GM23338 (cell line): ENCODE data around the gene PNLIP. TPM values are rescaled to one million over a fixed set of nuclear protein-coding genes. Genes with fewer than 3 reads are reported as not detected.

ENCODE experiments used
- ATAC-seq: fragments of 200-7000 bp; cut with Tn5 transposase; 3 replicates; pipeline ENCODE4 v1.9.1; 2020
- DNase-seq: peaks from one replicate; pipeline ENCODE4 v3.0.0-alpha.2; 2015; ENCODE audit warnings: low spot score
- H2AFZ ChIP-seq: fragments of 200-600 bp; sonication (generic); 2 replicates; pipeline ENCODE4 v1.8.0; 2016; ENCODE audit warnings: antibody characterized with exemption, mild to moderate bottlenecking, moderate library complexity
- H3F3A ChIP-seq: fragments of 200-600 bp; sonication (generic); replicated peaks from 2 replicates; pipeline ENCODE4 v1.8.0; 2017; ENCODE audit warnings: antibody characterized with exemption, mixed run types, low read depth
- H3K27ac ChIP-seq: fragments of 200-600 bp; sonication (generic); 2 replicates; pipeline ENCODE4 v1.6.1; 2016; ENCODE audit warnings: low read depth
- H3K27me3 ChIP-seq: fragments of 200-600 bp; sonication (generic); 2 replicates; pipeline ENCODE4 v1.8.0; 2016; ENCODE audit warnings: mild to moderate bottlenecking, mixed run types, moderate library complexity; ENCODE audit not compliant: insufficient read depth
- H3K36me3 ChIP-seq: fragments of 200-600 bp; sonication (generic); 2 replicates; pipeline ENCODE4 v1.8.0; 2016; ENCODE audit warnings: mild to moderate bottlenecking; ENCODE audit not compliant: insufficient read depth
- H3K4me1 ChIP-seq: fragments of 200-600 bp; sonication (generic); 2 replicates; pipeline ENCODE4 v1.8.0; 2016; ENCODE audit warnings: mild to moderate bottlenecking, moderate library complexity; ENCODE audit not compliant: insufficient read depth
- H3K4me2 ChIP-seq: fragments of 200-600 bp; sonication (generic); 2 replicates; pipeline ENCODE4 v1.7.1; 2017; ENCODE audit warnings: mixed run types
- H3K4me3 ChIP-seq: fragments of 200-600 bp; sonication (generic); 2 replicates; pipeline ENCODE4 v1.6.1; 2016; ENCODE audit warnings: mixed run types
- H3K79me2 ChIP-seq: fragments of 200-600 bp; sonication (generic); replicated peaks from 2 replicates; pipeline ENCODE4 v1.8.0; 2017; ENCODE audit warnings: mild to moderate bottlenecking; ENCODE audit not compliant: insufficient read depth
- H3K9me2 ChIP-seq: fragments of 200-600 bp; sonication (generic); 2 replicates; pipeline ENCODE4 v1.8.0; 2017; ENCODE audit not compliant: insufficient read depth
- H4K20me1 ChIP-seq: fragments of 200-600 bp; sonication (generic); replicated peaks from 2 replicates; pipeline ENCODE4 v1.8.0; 2017; ENCODE audit warnings: mild to moderate bottlenecking; ENCODE audit not compliant: insufficient read depth
- H3K27ac Mint-ChIP-seq: 2 replicates; pipeline ENCODE4 v1.8.0; 2020; ENCODE audit warnings: inconsistent platforms, mild to moderate bottlenecking, moderate library complexity, mixed read lengths
- H3K27me3 Mint-ChIP-seq: 3 replicates; pipeline ENCODE4 v1.8.0; 2022; ENCODE audit warnings: low read depth, mild to moderate bottlenecking, moderate library complexity, mixed read lengths, inconsistent platforms; ENCODE audit not compliant: insufficient read depth, poor library complexity
- H3K36me3 Mint-ChIP-seq: 3 replicates; pipeline ENCODE4 v1.8.0; 2021; ENCODE audit warnings: low read depth, mild to moderate bottlenecking, inconsistent platforms, moderate library complexity, mixed read lengths
- H3K4me1 Mint-ChIP-seq: 3 replicates; pipeline ENCODE4 v1.8.0; 2020; ENCODE audit warnings: mild to moderate bottlenecking, inconsistent platforms, mixed read lengths
- H3K4me3 Mint-ChIP-seq: 3 replicates; pipeline ENCODE4 v1.8.0; 2021; ENCODE audit warnings: moderate library complexity, mild to moderate bottlenecking, inconsistent platforms, mixed read lengths
- H3K9me3 Mint-ChIP-seq: 3 replicates; pipeline ENCODE4 v1.8.0; 2020; ENCODE audit warnings: moderate library complexity, mild to moderate bottlenecking, inconsistent platforms, mixed read lengths
- CREB1 ChIP-seq: fragments of 250-450 bp; sonication (Bioruptor Pico); IDR thresholded peaks from 2 replicates; pipeline ENCODE4 v1.5.0; 2020; ENCODE audit warnings: low read depth, mild to moderate bottlenecking, moderate library complexity
- CTCF ChIP-seq, 2 experiments: fragments of 200-600 bp in 1 of 2; sonication (generic) in 1 of 2; conservative IDR thresholded peaks; 2 replicates each; pipeline versions ENCODE4 v1.5.1 to v1.6.1; 2016 to 2017; ENCODE audit warnings: antibody characterized with exemption in 2 of 2, low read depth in 2 of 2, mild to moderate bottlenecking in 2 of 2, moderate library complexity in 1 of 2
- ETS1 ChIP-seq: IDR thresholded peaks from 2 replicates; pipeline ENCODE4 v1.6.1; 2016; ENCODE audit warnings: antibody characterized with exemption
- EZH2phosphoT487 ChIP-seq: fragments of 200-600 bp; sonication (generic); IDR thresholded peaks from one replicate; pipeline ENCODE4 v1.8.1; 2018; ENCODE audit warnings: antibody characterized with exemption; ENCODE audit not compliant: unreplicated experiment
- NANOG ChIP-seq: IDR thresholded peaks from 2 replicates; pipeline ENCODE4 v1.6.1; 2016; ENCODE audit warnings: antibody characterized with exemption, borderline replicate concordance
- POLR2AphosphoS5 ChIP-seq: IDR thresholded peaks from 2 replicates; pipeline ENCODE4 v1.6.1; 2016; ENCODE audit warnings: antibody characterized with exemption, low read depth
- REST ChIP-seq: IDR thresholded peaks from one replicate; pipeline ENCODE4 v1.6.1; 2018; ENCODE audit warnings: antibody characterized with exemption; ENCODE audit not compliant: unreplicated experiment
- STAT1 ChIP-seq: IDR thresholded peaks from one replicate; pipeline ENCODE4 v1.6.1; 2016; ENCODE audit warnings: antibody characterized with exemption; ENCODE audit not compliant: unreplicated experiment
- ZNF331 ChIP-seq: fragments of 250-450 bp; sonication (Bioruptor Pico); IDR thresholded peaks from 2 replicates; pipeline ENCODE4 v1.5.0; 2020; ENCODE audit warnings: low read depth, mild to moderate bottlenecking, moderate library complexity
- ZNF462 ChIP-seq: fragments of 250-450 bp; sonication (Bioruptor Pico); IDR thresholded peaks from 2 replicates; pipeline ENCODE4 v1.5.0; 2020; ENCODE audit warnings: mild to moderate bottlenecking, moderate library complexity
- polyA plus RNA-seq: library from polyadenylated mRNA; unstranded; fragments of >200 nt; fragmentation: Nextera tagmentation; extraction: Ambion mirVana; gene quantifications from 2 replicates; pipeline ENCODE4 v1.2.1, GENCODE V29; 2016
- total RNA-seq: library from RNA; depleted of rRNA; stranded (reverse); fragments of >200 nt; shearing (Covaris generic); gene quantifications from 2 replicates; pipeline ENCODE4 v1.2.3, GENCODE V29; 2014

The PNLIP gene
- total and polyA plus RNA-seq, 2 experiments from 2014 or later, result not detected

- no peak for TF ChIP-seq ZNF462 (CRISPR knock-in tag)
- no peak for TF ChIP-seq EZH2phosphoT487
- no peak for TF ChIP-seq CTCF (conservative IDR thresholded peaks at IDR 0.05; ENCODE audit: low read depth in 2 of 2)
Observed at GRCh38 chr10:116557305-116557880, 11.7 kb downstream of the PNLIP start (continued).

- no peaks in the 10 kb centered on the region for H3K9me3 Mint-ChIP-seq
- ATAC-seq (no peak), DNase-seq (no peak)
- Histone ChIP-seq H2AFZ (no peak overlapping the region), H3K9me2 (no peaks in the 10 kb centered on the region; the same call in 1 of the 2 replicates), H3K4me1 (no peaks in the 10 kb centered on the region), H3K36me3 (no peaks in the 10 kb centered on the region), H3F3A (no peaks in the 10 kb centered on the region), H3K4me2 (no peak overlapping the region), H3K27ac (no peak overlapping the region), H3K27me3 (no peaks in the 10 kb centered on the region), H3K4me3 (no peak overlapping the region), H3K79me2 (no peaks in the 10 kb centered on the region), H4K20me1 (no peaks in the 10 kb centered on the region)
- no peaks in the 10 kb centered on the region; the same call in 2 of the 3 replicates for H3K4me1 Mint-ChIP-seq
- no peaks in the 10 kb centered on the region for H3K36me3 Mint-ChIP-seq
- H3K27ac Mint-ChIP-seq, result no peak overlapping the region
- peaks cover 1% of the 10 kb centered on the region for H3K27me3 Mint-ChIP-seq
- H3K4me3 Mint-ChIP-seq, result no peak overlapping the region
- TF ChIP-seq NANOG, result no peak
- no peak for TF ChIP-seq POLR2AphosphoS5
- TF ChIP-seq ZNF331 (CRISPR knock-in tag), result no peak
- no peak for TF ChIP-seq REST
- no peak for TF ChIP-seq STAT1
- no peak for TF ChIP-seq CREB1
- no peak for TF ChIP-seq EZH2phosphoT487
- no peak for TF ChIP-seq ETS1
Observed at GRCh38 chr10:116565534-116565933, 19.8 kb downstream of the PNLIP start.
